ENCODE measurements around the gene GCA.

GCA gene

GRCh38 chr2:162298669-162299335 is 45.1 kb upstream of the GCA start:
- no peak overlapping the region for H4K8ac ChIP-seq (ENCODE audit: low read depth, low read length)
- H3K27ac ChIP-seq (replicated peaks; ENCODE audit: low read length) = no peak overlapping the region
- H3K4ac ChIP-seq (ENCODE audit: low read length) = no peak overlapping the region
- no peaks in the 10 kb centered on the region for H3K9me3 ChIP-seq (replicated peaks in 1 of 2; ENCODE audit: control insufficient read depth in 2 of 2, insufficient read depth in 1 of 2, low read depth in 1 of 2, low read length in 2 of 2)
- no peaks in the 10 kb centered on the region for H3K4me1 ChIP-seq (ENCODE audit: control insufficient read depth in 2 of 2, insufficient read depth in 1 of 2, low read depth in 1 of 2, low read length in 2 of 2)
- H3K9ac ChIP-seq (ENCODE audit: low read depth, low read length, poor library complexity) = no peak overlapping the region
- no CpG with 5 or more reads among the region's 9 CpGs for WGBS, 2 donors (ENCODE audit: extremely low coverage in 2 of 2, insufficient read length in 2 of 2, insufficient replicate concordance in 1 of 2)
- H3K36me3 ChIP-seq (replicated peaks in 1 of 2; ENCODE audit: control insufficient read depth in 2 of 2, insufficient read depth in 2 of 2, low read length in 2 of 2) = no peaks in the 10 kb centered on the region
- no peaks in the 10 kb centered on the region for H3K79me1 ChIP-seq (ENCODE audit: low read depth, low read length)
- no peak overlapping the region for H3K18ac ChIP-seq (ENCODE audit: low read length)
- H3K27me3 ChIP-seq (ENCODE audit: control insufficient read depth in 3 of 3, insufficient read depth in 3 of 3, low read depth in 1 of 3, low read length in 3 of 3) = peaks cover 0 to 8% (median 0%) of the 10 kb centered on the region in 3 experiments
- no peak overlapping the region for H2AFZ ChIP-seq (ENCODE audit: low read length)
- H2BK15ac ChIP-seq (ENCODE audit: low read length) = no peak overlapping the region
- H3K23ac ChIP-seq (ENCODE audit: low read depth, low read length, poor library complexity) = no peak overlapping the region
- H2BK5ac ChIP-seq (ENCODE audit: low read length) = no peak overlapping the region
- H2BK12ac ChIP-seq (ENCODE audit: low read length) = no peak overlapping the region
- no peak overlapping the region for H2AK5ac ChIP-seq (ENCODE audit: low read depth, low read length)
- H3K4me2 ChIP-seq (ENCODE audit: insufficient read depth, low read length, poor library complexity, severe bottlenecking) = no peak overlapping the region
- no peak overlapping the region for H2BK120ac ChIP-seq (ENCODE audit: low read depth, low read length)
- no peak overlapping the region for H4K91ac ChIP-seq (ENCODE audit: low read depth, low read length, poor library complexity)
- H3K4me3 ChIP-seq (ENCODE audit: low read length in 2 of 2) = no peak overlapping the region
- DNase-seq (ENCODE audit: low spot score) = no peak
- no peak overlapping the region for H3K14ac ChIP-seq (ENCODE audit: low read length)

GRCh38 chr2:162300266-162300665 is 43.7 kb upstream of the GCA start:
- Histone ChIP-seq H4K91ac (ENCODE audit: low read depth, low read length, poor library complexity) (no peak overlapping the region), H3K4me1 (ENCODE audit: control insufficient read depth in 2 of 2, insufficient read depth in 1 of 2, low read depth in 1 of 2, low read length in 2 of 2) (no peaks in the 10 kb centered on the region), H3K79me1 (ENCODE audit: low read depth, low read length) (no peaks in the 10 kb centered on the region), H2AK5ac (ENCODE audit: low read depth, low read length) (no peak overlapping the region), H2BK15ac (ENCODE audit: low read length) (no peak overlapping the region), H2BK12ac (ENCODE audit: low read length) (no peak overlapping the region), H3K9ac (ENCODE audit: low read depth, low read length, poor library complexity) (no peak overlapping the region), H2BK5ac (ENCODE audit: low read length) (no peak overlapping the region), H3K4me3 (ENCODE audit: low read length in 2 of 2) (no peak overlapping the region), H3K36me3 (replicated peaks in 1 of 2; ENCODE audit: control insufficient read depth in 2 of 2, insufficient read depth in 2 of 2, low read length in 2 of 2) (no peaks in the 10 kb centered on the region), H3K4me2 (ENCODE audit: insufficient read depth, low read length, poor library complexity, severe bottlenecking) (no peak overlapping the region), H3K14ac (ENCODE audit: low read length) (no peak overlapping the region), H2AFZ (ENCODE audit: low read length) (no peak overlapping the region), H3K27me3 (ENCODE audit: control insufficient read depth in 3 of 3, insufficient read depth in 3 of 3, low read depth in 1 of 3, low read length in 3 of 3) (peaks cover 0 to 8% (median 0%) of the 10 kb centered on the region in 3 experiments), H2BK120ac (ENCODE audit: low read depth, low read length) (no peak overlapping the region), H3K23ac (ENCODE audit: low read depth, low read length, poor library complexity) (no peak overlapping the region), H3K4ac (ENCODE audit: low read length) (no peak overlapping the region), H3K27ac (replicated peaks; ENCODE audit: low read length) (no peak overlapping the region), H3K18ac (ENCODE audit: low read length) (no peak overlapping the region), H4K8ac (ENCODE audit: low read depth, low read length) (no peak overlapping the region), H3K9me3 (replicated peaks in 1 of 2; ENCODE audit: control insufficient read depth in 2 of 2, insufficient read depth in 1 of 2, low read depth in 1 of 2, low read length in 2 of 2) (no peaks in the 10 kb centered on the region)
- DNase-seq (ENCODE audit: low spot score) = no peak

- Histone ChIP-seq H3K4me1 (ENCODE audit: control insufficient read depth in 2 of 2, insufficient read depth in 1 of 2, low read depth in 1 of 2, low read length in 2 of 2) (no peaks in the 10 kb centered on the region), H3K4ac (ENCODE audit: low read length) (no peak overlapping the region), H3K4me2 (ENCODE audit: insufficient read depth, low read length, poor library complexity, severe bottlenecking) (no peak overlapping the region), H2AK5ac (ENCODE audit: low read depth, low read length) (no peak overlapping the region), H3K4me3 (ENCODE audit: low read length in 2 of 2) (no peak overlapping the region), H3K9me3 (replicated peaks in 1 of 2; ENCODE audit: control insufficient read depth in 2 of 2, insufficient read depth in 1 of 2, low read depth in 1 of 2, low read length in 2 of 2) (no peaks in the 10 kb centered on the region), H4K8ac (ENCODE audit: low read depth, low read length) (no peak overlapping the region), H3K79me1 (ENCODE audit: low read depth, low read length) (no peaks in the 10 kb centered on the region), H4K91ac (ENCODE audit: low read depth, low read length, poor library complexity) (no peak overlapping the region), H3K27ac (replicated peaks; ENCODE audit: low read length) (no peak overlapping the region), H3K27me3 (ENCODE audit: control insufficient read depth in 3 of 3, insufficient read depth in 3 of 3, low read depth in 1 of 3, low read length in 3 of 3) (peaks cover 0 to 8% (median 0%) of the 10 kb centered on the region in 3 experiments), H2BK15ac (ENCODE audit: low read length) (no peak overlapping the region), H3K23ac (ENCODE audit: low read depth, low read length, poor library complexity) (no peak overlapping the region), H3K36me3 (replicated peaks in 1 of 2; ENCODE audit: control insufficient read depth in 2 of 2, insufficient read depth in 2 of 2, low read length in 2 of 2) (no peaks in the 10 kb centered on the region), H2BK12ac (ENCODE audit: low read length) (no peak overlapping the region), H2BK5ac (ENCODE audit: low read length) (no peak overlapping the region), H3K9ac (ENCODE audit: low read depth, low read length, poor library complexity) (no peak overlapping the region), H2AFZ (ENCODE audit: low read length) (no peak overlapping the region), H3K18ac (ENCODE audit: low read length) (no peak overlapping the region), H2BK120ac (ENCODE audit: low read depth, low read length) (no peak overlapping the region), H3K14ac (ENCODE audit: low read length) (no peak overlapping the region)
- no CpG with 5 or more reads among the region's 6 CpGs for WGBS, 2 donors (ENCODE audit: extremely low coverage in 2 of 2, insufficient read length in 2 of 2, insufficient replicate concordance in 1 of 2)
- DNase-seq (ENCODE audit: low spot score) = peak; percentile 31
Observed at GRCh38 chr2:162301151-162301804, 42.7 kb upstream of the GCA start.

GRCh38 chr2:162301877-162302276 is 42.1 kb upstream of the GCA start:
- H2BK12ac ChIP-seq (ENCODE audit: low read length) = no peak overlapping the region
- no peaks in the 10 kb centered on the region for H3K79me1 ChIP-seq (ENCODE audit: low read depth, low read length)
- peaks cover 0 to 8% (median 0%) of the 10 kb centered on the region in 3 experiments for H3K27me3 ChIP-seq (ENCODE audit: control insufficient read depth in 3 of 3, insufficient read depth in 3 of 3, low read depth in 1 of 3, low read length in 3 of 3)
- H3K4me2 ChIP-seq (ENCODE audit: insufficient read depth, low read length, poor library complexity, severe bottlenecking) = no peak overlapping the region
- no peak overlapping the region for H3K23ac ChIP-seq (ENCODE audit: low read depth, low read length, poor library complexity)
- H2AFZ ChIP-seq (ENCODE audit: low read length) = no peak overlapping the region
- H2BK15ac ChIP-seq (ENCODE audit: low read length) = no peak overlapping the region
- H3K9ac ChIP-seq (ENCODE audit: low read depth, low read length, poor library complexity) = no peak overlapping the region
- no peak overlapping the region for H3K18ac ChIP-seq (ENCODE audit: low read length)
- H2BK5ac ChIP-seq (ENCODE audit: low read length) = no peak overlapping the region
- no peaks in the 10 kb centered on the region for H3K36me3 ChIP-seq (replicated peaks in 1 of 2; ENCODE audit: control insufficient read depth in 2 of 2, insufficient read depth in 2 of 2, low read length in 2 of 2)
- H3K4ac ChIP-seq (ENCODE audit: low read length) = no peak overlapping the region
- H3K9me3 ChIP-seq (replicated peaks in 1 of 2; ENCODE audit: control insufficient read depth in 2 of 2, insufficient read depth in 1 of 2, low read depth in 1 of 2, low read length in 2 of 2) = no peaks in the 10 kb centered on the region
- H3K4me3 ChIP-seq (ENCODE audit: low read length in 2 of 2) = no peak overlapping the region
- H2AK5ac ChIP-seq (ENCODE audit: low read depth, low read length) = no peak overlapping the region
- no peaks in the 10 kb centered on the region for H3K4me1 ChIP-seq (ENCODE audit: control insufficient read depth in 2 of 2, insufficient read depth in 1 of 2, low read depth in 1 of 2, low read length in 2 of 2)
- no peak overlapping the region for H2BK120ac ChIP-seq (ENCODE audit: low read depth, low read length)
- no peak overlapping the region for H4K8ac ChIP-seq (ENCODE audit: low read depth, low read length)
- DNase-seq (ENCODE audit: low spot score) = no peak
- no CpG with 5 or more reads among the region's 1 CpG for WGBS, 2 donors (ENCODE audit: extremely low coverage in 2 of 2, insufficient read length in 2 of 2, insufficient replicate concordance in 1 of 2)
- no peak overlapping the region for H3K27ac ChIP-seq (replicated peaks; ENCODE audit: low read length)
- H4K91ac ChIP-seq (ENCODE audit: low read depth, low read length, poor library complexity) = no peak overlapping the region
- no peak overlapping the region for H3K14ac ChIP-seq (ENCODE audit: low read length)

Data from neuronal stem cell (in vitro differentiated cells).